Neural progenitor cell (in vitro differentiated cells): ENCODE measurements around the gene CCDC6.

Source experiments
- EZH2 ChIP-seq: fragments of 200-600 bp; sonication (generic); IDR thresholded peaks from 2 replicates; pipeline ENCODE4 v1.6.1; 2017; ENCODE audit warnings: antibody characterized with exemption, mild to moderate bottlenecking, moderate library complexity
- EZH2phosphoT487 ChIP-seq: fragments of 200-600 bp; sonication (generic); IDR thresholded peaks from 2 replicates; pipeline ENCODE4 v1.6.1; 2017; ENCODE audit warnings: antibody characterized with exemption
- TF ChIP-seq, protein P1 (sequence below): fragments of 200-600 bp; sonication (generic); IDR thresholded peaks from 2 replicates; pipeline ENCODE4 v1.5.1; 2017; ENCODE audit warnings: antibody characterized with exemption, mild to moderate bottlenecking

DNA sequence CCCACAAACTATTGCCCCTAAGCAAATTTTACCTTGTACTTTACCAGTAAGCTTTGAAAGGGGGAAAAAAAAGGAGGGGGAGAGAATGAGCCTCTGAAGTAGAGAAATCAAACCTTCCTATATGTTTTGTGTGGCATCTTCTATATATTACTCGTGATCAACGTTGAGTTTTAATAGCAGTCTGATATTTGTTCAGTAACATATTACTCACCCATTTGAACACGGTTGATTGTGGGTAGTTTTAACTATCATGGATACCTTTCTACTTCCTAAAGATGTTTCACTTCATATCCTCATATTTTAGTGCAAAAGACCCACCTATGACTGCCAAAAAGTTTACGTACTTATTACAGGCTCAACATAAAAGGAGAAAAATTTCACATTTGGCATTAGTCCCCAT is 54.5 kb downstream of the CCDC6 start:
- TF ChIP-seq, protein P1, sequence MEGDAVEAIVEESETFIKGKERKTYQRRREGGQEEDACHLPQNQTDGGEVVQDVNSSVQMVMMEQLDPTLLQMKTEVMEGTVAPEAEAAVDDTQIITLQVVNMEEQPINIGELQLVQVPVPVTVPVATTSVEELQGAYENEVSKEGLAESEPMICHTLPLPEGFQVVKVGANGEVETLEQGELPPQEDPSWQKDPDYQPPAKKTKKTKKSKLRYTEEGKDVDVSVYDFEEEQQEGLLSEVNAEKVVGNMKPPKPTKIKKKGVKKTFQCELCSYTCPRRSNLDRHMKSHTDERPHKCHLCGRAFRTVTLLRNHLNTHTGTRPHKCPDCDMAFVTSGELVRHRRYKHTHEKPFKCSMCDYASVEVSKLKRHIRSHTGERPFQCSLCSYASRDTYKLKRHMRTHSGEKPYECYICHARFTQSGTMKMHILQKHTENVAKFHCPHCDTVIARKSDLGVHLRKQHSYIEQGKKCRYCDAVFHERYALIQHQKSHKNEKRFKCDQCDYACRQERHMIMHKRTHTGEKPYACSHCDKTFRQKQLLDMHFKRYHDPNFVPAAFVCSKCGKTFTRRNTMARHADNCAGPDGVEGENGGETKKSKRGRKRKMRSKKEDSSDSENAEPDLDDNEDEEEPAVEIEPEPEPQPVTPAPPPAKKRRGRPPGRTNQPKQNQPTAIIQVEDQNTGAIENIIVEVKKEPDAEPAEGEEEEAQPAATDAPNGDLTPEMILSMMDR, result no peak
- TF ChIP-seq EZH2phosphoT487 (no peak), EZH2 (no peak)
